HEK293T (cell line): ENCODE results near the gene TCF12.

Experiments
- FOXA1 ChIP-seq: fragments of 450-650 bp; IDR thresholded peaks from 2 replicates; pipeline ENCODE4 v1.6.1; 2016; ENCODE audit warnings: mild to moderate bottlenecking
- FOXK2 ChIP-seq: fragments of 450-650 bp; IDR thresholded peaks from 2 replicates; pipeline ENCODE4 v1.6.1; 2016; ENCODE audit warnings: mild to moderate bottlenecking
- FOXM1 ChIP-seq: fragments of 450-650 bp; IDR thresholded peaks from 2 replicates; pipeline ENCODE4 v1.6.1; 2017; ENCODE audit warnings: mild to moderate bottlenecking, borderline replicate concordance
- SP1 ChIP-seq: fragments of 450-650 bp; IDR thresholded peaks from 2 replicates; pipeline ENCODE4 v1.6.1; 2017
- SUZ12 ChIP-seq: fragments of 450-650 bp; IDR thresholded peaks from 2 replicates; pipeline ENCODE4 v1.6.1; 2016; ENCODE audit warnings: mild to moderate bottlenecking
- TARDBP ChIP-seq: fragments of 450-650 bp; IDR thresholded peaks from 2 replicates; pipeline ENCODE4 v1.6.1; 2016

DNA sequence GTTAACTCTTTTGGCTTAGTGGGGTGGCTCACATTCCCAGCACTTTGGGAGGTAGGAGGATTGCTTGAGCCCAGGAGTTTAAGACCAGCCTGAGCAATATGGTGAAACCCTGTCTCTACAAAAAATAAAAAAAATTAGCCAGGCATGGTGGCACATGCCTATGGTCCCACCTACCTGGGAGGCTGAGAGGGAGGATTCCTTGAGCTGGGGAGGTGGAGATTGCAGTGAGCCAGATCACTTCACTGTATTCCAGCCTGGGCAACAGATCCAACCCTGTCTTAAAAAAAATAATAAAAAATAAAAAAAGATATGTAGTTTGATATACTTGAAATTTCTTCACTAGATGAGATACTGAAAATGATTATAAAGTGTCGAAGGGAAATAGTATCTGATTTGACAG, 178.8 kb downstream of the TCF12 start:
- no peak for TF ChIP-seq SP1
- no peak for TF ChIP-seq FOXK2
- TF ChIP-seq SUZ12 = no peak
- TF ChIP-seq FOXM1 = no peak
- TF ChIP-seq TARDBP = no peak
- no peak for TF ChIP-seq FOXA1
